HCT116 (cell line): ENCODE data around the gene TMEM201. TPM values are rescaled to one million over a fixed set of nuclear protein-coding genes. Genes with fewer than 3 reads are reported as not detected.

Source experiments
- ATAC-seq: fragments of 200-7000 bp; cut with Tn5 transposase; 2 replicates; pipeline ENCODE4 v1.9.1; 2020; ENCODE audit warnings: mild to moderate bottlenecking, moderate library complexity
- BruUV-seq: library from RNA; stranded (reverse); fragments of 400-500 nt; replicated peaks from 2 replicates; lab custom pipeline; 2021; lab: Mats Ljungman, UMichigan
- CTCF ChIA-PET: fragments of 300-600 bp; sonication (Branson Sonifier 250); formaldehyde crosslinking; loops from one replicate; lab custom pipeline; 2021; ENCODE audit warnings: antibody characterized with exemption; lab: Charles Lee
- POLR2A ChIA-PET: fragments of 300-600, 350-600 bp; sonication (Branson Sonifier 250); formaldehyde crosslinking; loops from one replicate; lab custom pipeline; 2021; ENCODE audit warnings: antibody characterized with exemption; lab: Charles Lee
- RAD21 ChIA-PET, 2 experiments: fragments of 300-600 bp; sonication (Branson Sonifier 250); formaldehyde crosslinking; loops; one replicate each; lab custom pipeline; 2023; ENCODE audit warnings: low total read pairs in 2 of 2; ENCODE audit not compliant: uncharacterized antibody in 2 of 2, unreplicated experiment in 2 of 2, low non-redundant PET in 1 of 2; lab: Charles Lee
- DNase-seq: peaks from one replicate; pipeline ENCODE4 v3.0.0-alpha.2; 2010; ENCODE audit warnings: low read depth, low spot score
- H2AFZ ChIP-seq: fragments of 200-600 bp; shearing (Covaris generic), sonication (generic); 2 replicates; pipeline ENCODE4 v1.6.1; 2017; ENCODE audit warnings: low read depth, mixed run types, mixed read lengths, antibody characterized with exemption, low read length; ENCODE audit not compliant: poor library complexity, severe bottlenecking
- H3K27ac ChIP-seq: 2 replicates; pipeline ENCODE4 v1.5.1; 2012; ENCODE audit warnings: low read depth, low read length
- H3K27me3 ChIP-seq: fragments of 200-600 bp; sonication (generic); 2 replicates; pipeline ENCODE4 v1.6.1; 2016; ENCODE audit warnings: mixed run types, low read length, mixed read lengths; ENCODE audit not compliant: insufficient read depth
- H3K36me3 ChIP-seq, 2 experiments: fragments of 200-500 bp in 1 of 2; fragments of 200-600 bp in 1 of 2; sonication (Bioruptor generic) in 1 of 2; sonication (generic) in 1 of 2; 2 replicates each; pipeline versions ENCODE4 v1.5.1 to v1.6.1; 2014 to 2016; ENCODE audit warnings: low read length in 2 of 2, inconsistent platforms in 1 of 2, mixed read lengths in 1 of 2, mixed run types in 1 of 2; ENCODE audit not compliant: insufficient read depth in 2 of 2, control insufficient read depth in 1 of 2
- H3K4me1 ChIP-seq, 2 experiments: fragments of 200-600 bp in 1 of 2; sonication (generic) in 1 of 2; 2 replicates each; pipeline versions ENCODE4 v1.5.1 to v1.6.1; 2012 to 2017; ENCODE audit warnings: low read length in 2 of 2, inconsistent platforms in 1 of 2, mild to moderate bottlenecking in 1 of 2, mixed read lengths in 1 of 2, mixed run types in 1 of 2, moderate library complexity in 1 of 2; ENCODE audit not compliant: insufficient read depth in 2 of 2, control insufficient read depth in 1 of 2
- H3K4me2 ChIP-seq: fragments of 200-600 bp; sonication (generic); 2 replicates; pipeline ENCODE4 v1.6.1; 2017; ENCODE audit warnings: mixed run types, low read length, mixed read lengths
- H3K4me3 ChIP-seq, 2 experiments: fragments of 200-600 bp in 1 of 2; sonication (generic) in 1 of 2; replicated peaks in 1 of 2; 2 replicates each; pipeline ENCODE4 v1.5.1; 2011 to 2016; ENCODE audit warnings: low read length in 2 of 2, control low read depth in 1 of 2, low read depth in 1 of 2, mild to moderate bottlenecking in 1 of 2, mixed read lengths in 1 of 2, mixed run types in 1 of 2
- H3K79me2 ChIP-seq: fragments of 200-600 bp; sonication (generic); 2 replicates; pipeline ENCODE4 v1.6.1; 2017; ENCODE audit warnings: mild to moderate bottlenecking, mixed run types, low read length, moderate library complexity, mixed read lengths; ENCODE audit not compliant: insufficient read depth
- H3K9ac ChIP-seq: fragments of 200-600 bp; sonication (generic); 2 replicates; pipeline ENCODE4 v1.6.1; 2016; ENCODE audit warnings: low read length, mixed read lengths
- H3K9me2 ChIP-seq: fragments of 200-600 bp; sonication (generic), shearing (Covaris generic); 2 replicates; pipeline ENCODE4 v1.6.1; 2017; ENCODE audit warnings: mixed run types, mild to moderate bottlenecking, moderate library complexity; ENCODE audit not compliant: insufficient read depth
- H3K9me3 ChIP-seq, 2 experiments: fragments of 200-500 bp in 1 of 2; fragments of 200-600 bp in 1 of 2; sonication (Bioruptor generic) in 1 of 2; sonication (generic) in 1 of 2; 2 replicates each; pipeline ENCODE4 v1.6.1; 2014 to 2017; ENCODE audit warnings: low read length in 2 of 2, mixed read lengths in 2 of 2, inconsistent platforms in 1 of 2, low read depth in 1 of 2, mild to moderate bottlenecking in 1 of 2, mixed run types in 1 of 2, moderate library complexity in 1 of 2; ENCODE audit not compliant: control insufficient read depth in 1 of 2, insufficient read depth in 1 of 2
- H4K20me1 ChIP-seq: fragments of 200-600 bp; sonication (generic), shearing (Covaris generic); 2 replicates; pipeline ENCODE4 v1.6.1; 2017; ENCODE audit warnings: mixed run types, mild to moderate bottlenecking, moderate library complexity; ENCODE audit not compliant: insufficient read depth
- CBX3 ChIP-seq: IDR thresholded peaks from 2 replicates; pipeline ENCODE4 v1.6.1; 2012; ENCODE audit warnings: low read depth
- EZH2phosphoT487 ChIP-seq: fragments of 200-600 bp; IDR thresholded peaks from 2 replicates; pipeline ENCODE4 v1.6.1; 2018; ENCODE audit warnings: antibody characterized with exemption, borderline replicate concordance
- FOSL1 ChIP-seq: IDR thresholded peaks from 2 replicates; pipeline ENCODE4 v1.6.1; 2012; ENCODE audit warnings: low read depth
- ZBTB33 ChIP-seq: IDR thresholded peaks from 2 replicates; pipeline ENCODE4 v1.6.1; 2011; ENCODE audit warnings: mild to moderate bottlenecking, low read length, moderate library complexity; ENCODE audit not compliant: insufficient replicate concordance; ENCODE audit errors: extremely low read depth
- intact Hi-C: fragments of 100-400 bp; cut with micrococcal nuclease; formaldehyde crosslinking; loops from 2 replicates; pipeline ENCODE4 v1.10.0; 2022
- total RNA-seq: library from RNA; stranded (reverse); gene quantifications from one replicate; pipeline ENCODE4 v1.2.1, GENCODE V29; 2021; ENCODE audit not compliant: unreplicated experiment
- TF ChIP-seq, protein P1 (sequence below), 3 experiments: fragments of 200-600 bp in 1 of 3; sonication (generic) in 1 of 3; IDR thresholded peaks in 2 of 3; conservative IDR thresholded peaks in 1 of 3; 2 replicates each; pipeline ENCODE4 v1.5.1; 2012 to 2017; ENCODE audit warnings: low read depth in 2 of 3, low read length in 2 of 3, antibody characterized with exemption in 1 of 3, borderline replicate concordance in 1 of 3, control low read depth in 1 of 3, mild to moderate bottlenecking in 1 of 3, mixed read lengths in 1 of 3, mixed run types in 1 of 3, moderate library complexity in 1 of 3; ENCODE audit not compliant: insufficient read depth in 1 of 3

Gene TMEM201
- total RNA-seq, 1 experiment from 2014 or later: 27.6 TPM

DNA sequence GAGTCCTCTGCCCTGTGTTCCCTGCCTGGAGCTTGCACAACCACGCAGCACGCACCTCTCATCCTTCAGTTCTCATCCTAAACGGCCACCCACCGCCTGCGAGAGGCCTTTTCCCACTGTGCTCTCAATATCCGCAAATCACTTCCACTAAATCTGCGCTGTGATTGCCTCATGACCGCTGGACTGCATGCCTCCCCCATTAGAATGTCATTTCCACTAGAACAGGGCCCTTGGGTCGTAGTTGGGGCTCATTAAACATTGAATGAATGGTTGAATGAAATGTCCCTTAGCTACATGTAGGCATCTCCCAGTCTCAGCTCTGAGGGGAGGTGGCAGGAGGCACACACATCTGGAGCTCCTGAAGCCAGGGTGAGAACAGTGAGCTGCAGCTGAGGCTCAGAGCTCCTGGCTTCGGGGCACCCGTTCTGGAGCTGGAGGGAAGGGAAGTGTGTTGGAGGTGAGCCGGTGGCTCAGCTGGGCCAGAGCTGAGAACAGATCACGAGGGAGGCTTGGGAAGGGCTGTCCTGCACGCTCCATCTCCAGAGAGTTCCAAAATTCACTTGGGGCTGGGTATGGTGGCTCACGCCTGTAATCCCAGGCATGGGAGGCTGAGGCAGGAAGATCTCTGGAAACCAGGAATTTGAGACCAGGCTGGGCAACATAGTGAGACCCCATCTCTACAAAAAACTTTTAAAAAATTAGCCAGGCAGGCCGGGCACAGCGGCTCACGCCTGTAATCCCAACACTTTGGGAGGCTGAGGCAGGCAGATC is 30.4 kb downstream of the TMEM201 start:
- H3K36me3 ChIP-seq: no peaks in the 10 kb centered on the region
- intact Hi-C loops: no loop called here
- no peaks in the 10 kb centered on the region for H3K9me2 ChIP-seq
- no peak overlapping the region for H3K9ac ChIP-seq
- H2AFZ ChIP-seq: no peak overlapping the region
- no peak overlapping the region for H3K4me3 ChIP-seq
- no peaks in the 10 kb centered on the region for H3K9me3 ChIP-seq
- H3K4me2 ChIP-seq: no peak overlapping the region
- H3K4me1 ChIP-seq: peaks cover 7% of the 10 kb centered on the region in 2 experiments; a peak in 3 of 4 replicates
- ChIA-PET POLR2A (no interaction called here), CTCF (no interaction called here), RAD21 (no interaction called here)
- no peaks in the 10 kb centered on the region for H3K27me3 ChIP-seq
- ATAC-seq (no peak), DNase-seq (no peak)
- TF ChIP-seq FOSL1 (no peak), CBX3 (no peak), EZH2phosphoT487 (no peak), ZBTB33 (no peak)
- TF ChIP-seq, protein P1, sequence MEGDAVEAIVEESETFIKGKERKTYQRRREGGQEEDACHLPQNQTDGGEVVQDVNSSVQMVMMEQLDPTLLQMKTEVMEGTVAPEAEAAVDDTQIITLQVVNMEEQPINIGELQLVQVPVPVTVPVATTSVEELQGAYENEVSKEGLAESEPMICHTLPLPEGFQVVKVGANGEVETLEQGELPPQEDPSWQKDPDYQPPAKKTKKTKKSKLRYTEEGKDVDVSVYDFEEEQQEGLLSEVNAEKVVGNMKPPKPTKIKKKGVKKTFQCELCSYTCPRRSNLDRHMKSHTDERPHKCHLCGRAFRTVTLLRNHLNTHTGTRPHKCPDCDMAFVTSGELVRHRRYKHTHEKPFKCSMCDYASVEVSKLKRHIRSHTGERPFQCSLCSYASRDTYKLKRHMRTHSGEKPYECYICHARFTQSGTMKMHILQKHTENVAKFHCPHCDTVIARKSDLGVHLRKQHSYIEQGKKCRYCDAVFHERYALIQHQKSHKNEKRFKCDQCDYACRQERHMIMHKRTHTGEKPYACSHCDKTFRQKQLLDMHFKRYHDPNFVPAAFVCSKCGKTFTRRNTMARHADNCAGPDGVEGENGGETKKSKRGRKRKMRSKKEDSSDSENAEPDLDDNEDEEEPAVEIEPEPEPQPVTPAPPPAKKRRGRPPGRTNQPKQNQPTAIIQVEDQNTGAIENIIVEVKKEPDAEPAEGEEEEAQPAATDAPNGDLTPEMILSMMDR (IDR thresholded peaks at IDR 0.05 in 2 of 3, conservative IDR thresholded peaks at IDR 0.05 in 1 of 3; ENCODE audit: borderline replicate concordance in 1 of 3, insufficient read depth in 1 of 3, low read depth in 2 of 3, low read length in 2 of 3): no peak
- H4K20me1 ChIP-seq: no peaks in the 10 kb centered on the region
- BruUV-seq: no TSS peak
- no peak overlapping the region for H3K27ac ChIP-seq
- H3K79me2 ChIP-seq: no peaks in the 10 kb centered on the region
